Stimulated activated CD8-positive, alpha-beta memory T cell treated with anti-CD3 and anti-CD28 coated beads, Interleukin-7, amount 100 ng/mL, for 1 hour (primary cell): Measurements from ENCODE around the gene SPAG6.
"Not testable (repeated sequence)": the region's sequence is repeated elsewhere in the genome, so short reads cannot be mapped to it uniquely, and the experiment has no call there.

ENCODE experiments used
- DNase-seq, 2 donors: peaks; one replicate each; pipeline ENCODE4 v3.0.0-alpha.2; 2020; ENCODE audit warnings: low read depth in 2 of 2

SPAG6 gene

DNA sequence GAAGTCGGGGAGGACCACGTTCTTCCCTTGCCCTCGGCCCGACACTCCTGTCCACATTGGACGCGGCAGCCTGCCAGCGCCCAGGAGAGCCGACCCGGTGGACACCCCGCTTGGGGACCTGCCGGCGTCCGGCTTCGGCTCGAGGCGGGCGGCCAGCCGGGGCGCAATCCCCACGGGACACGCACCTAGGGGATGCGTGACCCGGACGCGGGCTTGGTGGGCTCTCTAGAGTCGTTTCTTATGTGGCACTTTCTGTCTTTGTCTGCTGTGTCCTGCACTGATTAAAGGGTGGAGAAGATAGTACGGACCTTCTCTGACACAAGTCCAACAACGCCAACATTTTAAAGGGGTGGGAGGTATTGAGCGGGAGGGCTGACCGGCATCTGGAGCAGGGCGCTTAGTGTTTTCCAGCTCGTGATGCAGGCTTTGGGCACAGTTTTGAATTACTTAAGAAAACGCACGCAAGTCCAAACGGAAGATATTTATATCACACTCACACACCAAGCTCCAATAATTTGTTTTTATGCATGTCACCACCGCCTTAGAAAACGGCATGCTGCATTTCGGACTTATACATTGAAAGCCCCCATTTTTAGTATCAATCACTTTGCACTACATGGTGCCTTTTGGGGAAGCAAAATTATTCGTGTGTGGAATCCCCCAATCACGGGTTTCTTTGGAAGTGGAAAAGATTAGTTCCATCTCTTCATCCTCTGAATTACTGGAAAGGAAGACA lies 3.9 kb upstream of the SPAG6 start:
- DNase-seq = no peak

DNA sequence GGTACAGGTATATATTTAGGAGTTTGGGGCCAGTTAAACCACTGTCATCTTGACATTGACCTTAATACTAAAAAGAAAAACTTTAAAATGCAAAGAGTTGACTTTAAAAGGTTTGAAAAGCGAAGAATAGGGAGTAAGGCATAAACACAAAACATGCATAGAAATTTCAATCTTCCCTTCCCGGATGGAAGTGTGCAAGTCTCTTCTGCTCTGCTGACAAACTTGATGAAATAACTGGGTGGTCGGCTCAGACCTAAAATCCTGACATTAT lies 3.4 kb upstream of the SPAG6 start:
- no peak for DNase-seq

DNA sequence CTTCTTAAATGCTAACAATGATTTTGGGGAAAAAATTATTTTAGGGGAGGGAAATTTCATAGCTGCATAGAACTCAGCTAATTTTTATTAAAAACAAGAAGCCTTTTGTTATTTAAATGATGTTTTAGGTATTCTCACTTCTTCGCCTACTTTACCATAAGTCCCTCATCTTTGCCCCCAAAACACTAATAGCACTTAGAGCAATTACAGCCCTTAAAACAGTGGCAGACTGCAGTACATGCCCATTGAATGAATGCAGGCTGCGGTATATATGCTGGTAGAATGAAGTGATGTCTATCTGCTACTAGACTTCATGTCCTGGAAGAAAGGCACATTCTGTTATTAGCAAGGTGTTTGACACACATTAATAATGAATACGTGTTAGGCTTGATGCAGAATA lies 2.9 kb upstream of the SPAG6 start:
- no peak for DNase-seq

DNA sequence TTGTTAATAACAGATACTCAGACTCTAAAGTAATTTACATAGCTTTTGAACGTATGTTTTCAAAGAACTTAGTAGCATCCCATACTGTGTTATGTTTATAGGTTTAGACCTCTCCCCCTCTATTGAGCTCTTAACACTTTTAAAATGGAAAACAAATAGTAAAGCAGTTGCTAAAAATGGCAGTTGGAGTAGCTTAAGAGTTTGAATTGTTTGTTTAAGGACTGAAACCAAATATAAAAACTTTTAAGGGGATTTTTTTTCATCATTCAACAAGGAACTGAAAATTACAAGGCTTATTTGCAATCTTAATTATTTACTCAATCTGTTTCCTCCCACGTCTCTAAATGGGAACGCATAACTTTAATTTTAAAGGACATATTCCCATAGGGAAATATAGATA lies 1.6 kb upstream of the SPAG6 start:
- DNase-seq = no peak

DNA sequence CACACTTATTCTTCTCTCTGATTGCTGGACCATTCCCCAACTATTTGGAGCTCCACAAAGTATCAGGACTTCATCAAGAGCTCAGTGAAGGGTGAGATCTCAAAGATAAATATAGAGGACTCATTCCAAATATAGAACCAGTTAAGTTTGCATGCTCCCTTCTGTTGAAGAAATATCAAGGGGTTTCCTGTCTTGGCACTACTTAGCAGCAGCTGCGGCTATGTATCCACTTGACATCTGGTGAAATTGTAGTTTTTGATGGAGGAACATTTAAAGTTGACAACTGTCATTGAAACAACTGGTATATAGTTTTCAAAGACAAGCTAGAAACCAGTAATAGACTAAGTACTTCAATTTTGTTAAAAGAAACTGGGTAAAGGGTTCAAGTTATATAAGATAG lies 1.0 kb upstream of the SPAG6 start:
- no peak for DNase-seq

DNA sequence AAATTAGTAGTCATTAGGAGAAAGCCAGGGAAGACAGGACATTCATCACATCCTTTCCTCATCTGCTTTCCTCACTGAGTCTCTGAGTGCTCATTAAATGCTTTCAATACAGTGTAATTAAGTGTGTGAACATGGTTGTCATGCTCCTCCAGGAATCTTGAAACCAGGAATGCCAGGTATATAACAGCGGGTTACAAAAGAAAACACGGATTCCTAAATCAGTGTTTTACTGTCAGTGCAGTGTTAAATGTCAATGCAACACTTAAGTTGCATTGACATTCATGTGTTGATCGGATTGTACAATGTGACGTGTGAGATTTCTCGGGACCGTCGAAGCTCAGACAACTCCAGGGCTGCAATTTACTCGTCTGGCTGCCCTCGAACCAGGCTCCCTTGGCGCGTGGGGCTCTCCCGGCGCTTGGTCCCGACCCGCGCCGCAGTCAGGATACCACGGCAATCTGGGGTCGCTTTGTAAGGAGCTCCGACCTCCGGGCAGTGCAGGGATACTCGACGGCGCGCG lies 455 bp upstream of the SPAG6 start:
- no peak for DNase-seq

DNA sequence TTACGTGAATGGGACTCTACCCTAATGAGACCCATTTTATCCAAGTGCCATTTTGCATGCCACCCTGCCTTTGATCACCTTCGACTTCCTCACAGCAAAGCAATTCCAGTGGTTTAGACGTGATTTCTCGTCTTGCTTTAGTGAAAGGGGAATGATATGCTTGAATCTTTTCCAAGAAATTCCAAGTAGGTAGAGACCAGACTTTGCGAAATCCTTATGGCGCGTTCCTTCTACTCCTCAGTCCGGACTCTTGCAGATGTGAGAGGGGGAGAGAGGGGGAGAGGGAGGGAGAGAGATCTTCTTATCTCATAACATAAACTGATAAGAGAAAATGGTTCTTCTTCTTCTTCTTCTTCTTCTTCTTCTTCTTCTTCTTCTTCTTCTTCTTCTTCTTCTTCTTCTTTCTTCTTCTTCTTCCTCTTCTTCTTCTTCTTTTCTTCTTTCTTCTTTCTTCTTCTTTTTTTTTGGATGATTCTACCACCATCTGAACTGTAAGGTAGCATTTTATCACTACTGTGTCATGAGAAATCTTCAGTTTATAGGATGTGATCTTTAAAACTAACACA lies 883 bp downstream of the SPAG6 start:
- no peak for DNase-seq

DNA sequence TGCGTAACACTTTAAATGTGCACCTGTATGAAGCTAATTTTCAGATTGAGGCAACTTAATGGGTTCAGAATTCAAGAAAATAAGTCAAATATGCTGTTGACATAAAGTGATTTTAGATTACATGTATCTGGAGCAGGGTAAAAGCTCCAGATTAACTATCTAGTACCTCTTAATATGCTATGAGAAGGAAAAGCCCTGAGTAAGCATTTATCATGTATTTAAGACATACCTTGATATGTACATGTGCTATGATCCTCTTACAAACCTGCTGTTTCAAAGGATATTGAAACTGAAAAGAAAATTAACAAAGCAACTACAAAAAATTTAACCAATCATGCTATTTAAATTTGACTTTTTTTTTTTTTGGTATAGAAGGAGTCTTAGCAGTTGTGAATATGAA lies 4.5 kb downstream of the SPAG6 start:
- DNase-seq = no peak

DNA sequence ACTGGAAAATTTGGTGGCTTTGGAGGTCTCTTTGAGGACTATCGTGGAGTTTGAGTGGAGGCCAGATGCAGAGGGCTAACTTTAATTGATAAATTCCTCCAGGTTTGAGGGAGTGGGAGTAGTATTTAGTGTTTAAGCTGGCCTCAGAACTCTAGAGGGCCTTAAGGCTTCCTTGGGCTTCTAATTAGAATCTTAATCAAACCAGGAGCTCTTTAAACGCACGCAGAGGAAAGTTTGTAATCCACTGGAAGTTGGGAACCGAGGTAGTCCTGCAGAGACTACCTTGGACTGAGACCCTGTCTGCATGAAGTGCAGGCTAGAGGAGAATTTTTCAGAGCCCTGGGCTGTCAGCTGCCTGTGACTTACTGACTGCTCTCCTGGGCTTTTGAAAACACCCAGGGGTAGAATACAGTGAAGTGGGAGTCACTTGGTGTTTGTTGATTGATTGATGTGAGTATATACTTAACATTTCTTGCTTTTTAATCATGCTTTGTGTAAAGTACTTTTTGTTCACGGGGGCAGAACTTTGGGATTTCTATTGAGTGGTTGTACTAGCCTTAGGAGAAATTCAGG lies 5.9 kb downstream of the SPAG6 start:
- no peak for DNase-seq

DNA sequence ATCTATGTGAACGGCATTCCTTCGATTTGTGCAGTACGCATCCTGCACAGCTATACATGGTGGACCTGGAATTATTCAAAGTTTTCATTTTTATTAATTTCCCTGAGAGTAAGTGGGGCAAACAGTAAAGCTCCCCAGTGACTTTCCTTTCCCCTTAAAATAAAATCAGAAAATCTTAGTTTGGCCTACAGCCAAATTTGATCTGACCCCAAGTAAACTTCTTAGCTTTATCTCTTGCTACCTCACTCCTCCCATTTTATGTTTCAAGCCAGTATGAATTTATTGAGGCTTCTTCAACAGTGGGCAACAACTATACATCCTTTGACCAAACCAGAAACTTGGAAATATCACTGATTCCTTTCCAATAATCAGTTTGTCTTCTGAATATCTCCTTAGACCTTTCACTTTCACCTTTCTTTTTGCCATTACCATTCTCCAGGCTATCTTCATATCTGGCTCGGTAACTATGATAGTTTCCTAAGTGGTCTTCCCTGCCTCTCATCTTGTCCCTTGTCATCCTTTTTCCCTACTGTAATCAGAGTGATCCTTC lies 11.1 kb downstream of the SPAG6 start:
- DNase-seq = no peak

DNA sequence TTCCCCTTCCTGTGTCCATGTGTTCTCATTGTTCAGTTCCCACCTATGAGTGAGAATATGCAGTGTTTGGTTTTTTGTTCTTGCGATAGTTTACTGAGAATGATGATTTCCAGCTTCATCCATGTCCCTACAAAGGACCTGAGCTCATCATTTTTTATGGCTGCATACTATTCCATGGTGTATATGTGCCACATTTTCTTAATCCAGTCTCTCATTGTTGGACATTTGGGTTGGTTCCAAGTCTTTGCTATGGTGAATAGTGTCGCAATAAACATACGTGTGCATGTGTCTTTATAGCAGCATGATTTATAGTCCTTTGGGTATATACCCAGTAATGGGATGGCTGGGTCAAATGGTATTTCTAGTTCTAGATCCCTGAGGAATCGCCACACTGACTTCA lies 12.5 kb downstream of the SPAG6 start:
- not testable (repeated sequence) for DNase-seq

DNA sequence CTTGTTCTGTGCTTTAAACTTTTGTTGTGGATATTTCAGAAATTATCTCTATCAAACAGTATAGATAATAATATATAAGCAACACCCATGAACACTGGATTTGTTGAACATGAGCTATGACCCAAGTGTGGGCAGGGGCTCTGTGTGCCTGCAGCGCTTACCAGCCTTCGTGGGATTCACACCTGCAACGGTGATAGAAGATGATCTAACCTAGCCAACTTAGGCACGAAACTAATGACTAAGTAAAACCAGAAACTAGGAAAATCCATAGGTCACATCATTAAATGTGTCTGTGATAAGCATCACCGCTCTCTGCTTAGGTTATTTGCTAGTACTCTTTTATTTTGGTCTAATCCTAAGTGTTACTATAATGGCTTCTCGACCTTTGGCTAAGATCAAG lies 18.0 kb downstream of the SPAG6 start:
- no peak for DNase-seq

DNA sequence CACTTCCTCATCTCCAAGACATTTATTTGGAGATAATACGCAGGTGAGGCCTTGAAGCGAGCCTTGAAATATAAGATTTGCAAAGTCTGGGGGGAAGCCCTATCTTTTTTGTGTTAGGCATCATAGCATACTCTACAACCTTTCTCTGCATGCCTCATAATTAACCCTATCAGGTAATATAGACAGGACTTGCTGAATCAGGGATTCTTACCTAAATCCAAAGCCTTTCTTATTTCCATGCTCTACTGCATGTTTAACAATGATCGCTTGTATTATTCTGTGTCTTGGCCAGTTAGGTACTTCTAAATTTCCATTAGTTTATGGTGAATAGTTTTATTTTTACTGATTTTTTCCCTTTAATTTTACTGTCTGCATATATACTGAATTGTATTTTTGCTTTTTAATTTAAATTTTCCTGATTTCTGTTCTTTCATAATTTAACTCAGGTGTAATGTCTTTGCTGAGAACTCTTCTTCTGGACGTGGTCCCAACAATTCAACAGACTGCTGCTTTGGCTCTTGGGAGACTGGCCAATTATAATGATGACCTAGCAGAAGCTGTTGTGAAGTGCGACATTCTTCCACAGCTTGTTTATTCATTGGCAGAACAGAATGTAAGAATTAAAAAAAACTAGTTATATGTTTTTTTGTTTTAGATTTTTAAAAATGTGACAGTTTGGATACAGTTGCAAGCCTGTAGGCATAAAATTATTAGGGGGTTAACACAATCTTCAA lies 19.3 kb downstream of the SPAG6 start:
- no peak for DNase-seq

DNA sequence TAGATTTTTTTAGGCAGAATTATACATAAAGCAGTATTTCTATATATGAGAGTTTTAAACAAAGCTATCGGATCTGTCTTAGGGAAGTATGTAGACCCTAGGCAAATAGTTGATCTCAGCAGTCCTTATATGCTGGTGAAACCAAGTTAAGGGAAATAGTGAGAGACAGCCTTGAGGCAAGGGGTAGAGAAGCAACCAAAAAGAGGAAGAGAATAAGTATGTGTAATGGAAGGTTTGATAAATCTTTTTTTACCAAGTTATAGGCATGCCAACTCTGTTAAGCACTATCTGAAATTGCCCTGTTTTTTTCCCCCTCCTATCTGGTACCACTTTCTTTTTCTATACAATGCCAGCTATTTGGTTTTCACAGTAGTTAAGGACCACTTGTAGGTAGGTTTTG lies 19.9 kb downstream of the SPAG6 start:
- no peak for DNase-seq

DNA sequence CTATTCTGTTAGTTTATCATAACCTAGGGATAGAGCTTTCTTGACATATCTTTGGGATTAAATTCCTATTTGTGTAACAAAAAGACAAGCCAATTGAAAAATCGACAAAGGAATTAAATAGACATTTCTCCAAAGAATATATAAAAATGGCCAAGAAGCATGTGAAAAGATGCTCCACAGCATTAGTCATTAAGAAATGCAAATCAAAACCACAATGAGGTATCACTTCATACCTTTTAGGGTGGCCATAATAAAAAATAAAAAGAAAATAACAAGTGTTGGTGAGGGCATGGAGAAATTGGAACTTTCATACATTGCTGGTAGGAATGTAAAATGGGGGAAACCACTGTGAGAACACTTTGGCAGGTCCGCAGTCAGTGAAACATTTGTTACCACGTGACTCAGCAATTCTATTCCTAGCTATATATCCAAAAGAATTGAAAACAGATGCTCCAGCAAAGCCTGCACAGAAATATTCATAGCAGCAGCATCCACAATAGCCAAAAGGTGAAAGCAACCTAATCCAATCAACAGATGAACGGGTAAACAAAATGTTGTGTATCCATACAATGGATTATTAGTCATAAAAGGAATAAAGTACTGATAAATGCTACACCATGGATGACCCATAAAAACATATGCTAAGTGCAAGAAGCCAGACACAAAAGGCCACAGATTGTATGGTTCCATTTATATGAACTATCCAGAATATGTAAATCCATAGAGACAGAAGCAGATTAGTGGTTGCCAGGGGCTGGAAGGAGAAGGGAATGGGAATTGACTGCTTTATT lies 20.5 kb downstream of the SPAG6 start:
- no peak for DNase-seq

DNA sequence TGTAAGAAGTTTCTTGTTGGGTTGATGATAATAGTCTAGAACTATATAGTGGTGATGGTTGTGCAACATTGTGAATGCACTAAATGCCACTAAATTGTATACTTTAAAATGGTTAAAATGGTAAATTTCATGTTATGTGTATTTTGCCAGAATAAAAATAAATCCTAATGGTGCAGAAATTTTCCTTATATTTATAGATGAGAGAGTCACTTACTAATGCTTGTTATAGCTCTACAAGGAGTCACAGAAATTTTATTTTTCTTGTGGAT lies 21.1 kb downstream of the SPAG6 start:
- DNase-seq = no peak

DNA sequence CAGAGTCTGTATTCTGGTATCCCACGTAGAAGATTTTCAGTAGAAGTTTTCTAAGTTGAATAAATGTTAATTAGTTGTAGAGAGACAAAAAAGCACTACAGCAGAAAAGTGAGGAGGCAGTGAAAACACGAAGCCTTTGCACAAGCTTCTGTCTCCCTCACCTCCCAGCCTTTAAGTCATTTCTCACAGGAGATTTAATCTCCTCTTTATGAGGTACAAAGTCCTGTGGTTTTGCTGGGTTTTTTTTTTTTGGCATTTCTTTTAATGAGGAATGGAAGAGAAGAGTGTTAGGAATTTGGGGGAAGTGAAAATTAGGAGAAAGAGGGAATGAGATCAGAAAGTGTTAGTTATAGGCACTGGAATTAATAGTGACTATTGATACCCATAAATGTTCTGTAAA lies 21.5 kb downstream of the SPAG6 start:
- no peak for DNase-seq

DNA sequence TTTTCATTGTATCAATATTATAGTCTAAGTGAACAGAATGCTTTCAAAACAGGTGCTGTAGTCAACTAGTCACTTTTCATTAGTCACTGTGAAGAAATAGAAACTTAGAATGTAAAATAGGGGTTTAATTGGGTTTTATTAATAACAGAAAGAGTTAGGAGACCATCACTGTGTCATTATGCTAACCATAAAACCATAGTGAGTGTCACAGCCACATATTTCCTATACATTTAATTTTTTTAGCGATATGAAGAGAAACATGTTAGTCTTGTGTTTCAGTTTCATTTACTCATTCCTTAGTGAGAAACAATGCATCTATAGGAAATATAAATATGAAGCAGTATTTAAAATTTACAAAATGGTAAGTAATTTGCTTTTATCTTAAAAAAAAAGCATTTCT lies 22.2 kb downstream of the SPAG6 start:
- DNase-seq = no peak

DNA sequence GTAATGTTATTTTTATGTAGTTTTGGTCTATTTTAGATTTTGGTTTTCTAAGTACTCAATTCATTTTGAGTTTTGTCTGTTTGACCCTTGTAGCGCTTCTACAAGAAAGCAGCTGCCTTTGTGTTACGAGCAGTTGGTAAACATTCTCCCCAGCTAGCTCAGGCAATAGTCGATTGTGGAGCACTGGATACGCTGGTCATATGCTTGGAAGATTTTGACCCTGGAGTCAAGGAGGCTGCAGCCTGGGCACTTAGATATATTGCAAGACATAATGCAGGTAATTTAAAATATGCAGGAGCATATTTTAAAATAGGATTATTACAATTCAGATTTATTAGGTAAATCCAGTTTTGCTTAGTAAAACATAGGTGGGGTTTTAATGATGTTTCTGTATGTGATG lies 23.1 kb downstream of the SPAG6 start:
- DNase-seq = no peak

DNA sequence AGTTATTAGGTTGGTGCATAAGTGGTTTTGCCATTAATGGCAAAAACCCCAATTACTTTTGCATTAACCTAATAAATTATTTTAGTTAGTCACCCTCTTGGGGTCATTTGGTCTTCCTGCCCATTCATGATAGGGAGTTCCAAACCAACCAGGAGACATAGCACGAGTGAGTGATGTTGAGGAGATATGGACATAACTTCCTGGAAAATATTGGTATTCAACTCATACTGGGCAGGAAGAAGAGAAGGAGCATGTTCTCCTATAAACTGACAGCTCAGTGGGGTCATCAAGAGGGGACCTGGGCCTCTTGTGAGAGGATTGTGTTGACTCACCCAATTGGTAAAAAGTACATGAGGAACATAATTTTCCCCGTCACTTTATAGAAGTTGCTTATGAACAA lies 23.7 kb downstream of the SPAG6 start:
- no peak for DNase-seq

DNA sequence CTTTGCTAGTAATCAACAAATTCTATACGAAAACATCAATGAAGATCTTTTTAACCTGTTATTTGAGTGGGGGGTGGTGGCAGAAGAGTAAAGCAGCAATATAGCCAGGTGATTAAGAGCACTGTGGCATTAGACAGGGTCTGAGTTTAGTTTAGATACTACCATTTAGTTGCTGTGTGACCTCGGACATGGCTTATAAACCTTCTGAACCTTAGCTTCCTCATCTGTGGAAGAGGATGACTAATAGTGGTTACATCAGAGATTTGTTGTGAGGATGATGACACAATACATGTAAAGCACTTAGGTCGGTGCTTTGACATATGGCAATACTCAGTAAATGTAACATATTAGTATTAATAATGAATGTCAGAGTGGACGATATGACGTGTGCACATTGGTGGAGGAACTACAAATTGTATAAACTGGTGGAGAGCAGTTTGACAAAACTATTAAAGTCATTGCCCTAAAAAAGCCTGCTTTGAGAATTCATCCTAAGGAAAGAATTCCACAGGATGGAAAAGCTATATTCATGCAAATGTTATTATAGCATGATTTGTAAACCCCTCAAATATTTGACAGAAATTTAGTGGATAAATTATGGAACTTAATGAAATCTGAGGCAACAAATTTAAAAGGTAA lies 24.3 kb downstream of the SPAG6 start:
- no peak for DNase-seq

DNA sequence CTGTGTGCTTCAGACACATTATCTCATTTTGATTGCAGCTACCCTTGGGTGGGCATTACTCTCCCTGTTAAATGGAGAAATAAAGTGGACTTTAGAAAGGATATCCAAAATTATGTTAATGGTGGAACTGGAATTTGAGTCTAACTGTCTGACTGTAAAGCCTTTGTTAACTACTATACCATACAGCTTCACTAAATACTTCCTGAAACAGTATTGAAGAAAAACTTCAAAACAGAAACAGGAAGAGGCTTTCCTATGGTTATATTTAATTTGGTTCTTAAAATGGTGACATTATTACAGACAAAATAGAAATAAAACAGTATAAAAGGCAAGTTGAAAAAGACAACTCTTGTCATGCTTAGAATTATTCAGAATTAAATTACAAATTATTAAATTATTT lies 25.0 kb downstream of the SPAG6 start:
- DNase-seq = no peak
